A549 (cell line): Measurements from ENCODE around the gene FGFR4. TPM values are rescaled to one million over a fixed set of nuclear protein-coding genes. Genes with fewer than 3 reads are reported as not detected.

Source experiments
- ATAC-seq, 2 experiments: fragments of 200-7000 bp in 1 of 2; fragments of >200 bp in 1 of 2; cut with Nextera tagmentation in 1 of 2; cut with Tn5 transposase in 1 of 2; 3 replicates each; pipeline versions ENCODE4 v1.8.0 to v1.9.1; 2018 to 2020; ENCODE audit warnings: mild to moderate bottlenecking in 1 of 2, moderate library complexity in 1 of 2
- CTCF ChIA-PET: fragments of 300-600 bp; sonication (Branson Sonifier 250); formaldehyde crosslinking; extraction: SDS; loops from one replicate; lab custom pipeline; 2021; ENCODE audit warnings: antibody characterized with exemption, inconsistent platforms; lab: Yijun Ruan, JAX
- POLR2A ChIA-PET: fragments of 350-600 bp; formaldehyde crosslinking; extraction: SDS; loops from one replicate; lab custom pipeline; 2021; ENCODE audit warnings: antibody characterized with exemption, inconsistent platforms; lab: Yijun Ruan, JAX
- DNase-seq, 2 experiments: peaks; one replicate each; pipeline versions ENCODE4 v3.0.0 to v3.0.0-alpha.2; 2011 to 2016; ENCODE audit warnings: low read depth in 1 of 2, low spot score in 1 of 2
- FAIRE-seq: peaks from 2 replicates; lab custom pipeline; 2011; peaks lifted over from hg19 to GRCh38; lab: Jason Lieb, UNC
- H3K27ac ChIP-seq, 2 experiments: fragments of >200 bp; sonication (Bioruptor Twin); formaldehyde crosslinking; 3 replicates each; pipeline ENCODE4 v1.5.1; 2016 to 2017
- H3K4me1 ChIP-seq: fragments of >200 bp; sonication (Bioruptor Twin); formaldehyde crosslinking; 3 replicates; pipeline ENCODE4 v1.6.1; 2016
- H3K4me2 ChIP-seq: fragments of >200 bp; sonication (Bioruptor Twin); formaldehyde crosslinking; 3 replicates; pipeline ENCODE4 v1.6.1; 2016
- H3K4me3 ChIP-seq: fragments of >200 bp; sonication (Bioruptor Twin); formaldehyde crosslinking; 3 replicates; pipeline ENCODE4 v1.5.1; 2016
- H3K9me3 ChIP-seq: fragments of >200 bp; sonication (Bioruptor Twin); formaldehyde crosslinking; 3 replicates; pipeline ENCODE4 v1.6.1; 2016
- BCL3 ChIP-seq: fragments of >200 bp; sonication (Bioruptor Twin); formaldehyde crosslinking; IDR thresholded peaks from 3 replicates; pipeline ENCODE4 v1.6.1; 2016
- BHLHE40 ChIP-seq: IDR thresholded peaks from 2 replicates; pipeline ENCODE4 v1.6.1; 2012; ENCODE audit warnings: low read depth, low read length, inconsistent platforms
- CEBPB ChIP-seq, 2 experiments: fragments of >200 bp in 1 of 2; sonication (Bioruptor Twin) in 1 of 2; formaldehyde crosslinking in 1 of 2; IDR thresholded peaks; 2 replicates each; pipeline ENCODE4 v1.6.1; 2012 to 2016
- CHD2 ChIP-seq: fragments of 150-350 bp; IDR thresholded peaks from 2 replicates; pipeline ENCODE4 v1.6.1; 2014; ENCODE audit warnings: low read length; ENCODE audit not compliant: partially characterized antibody
- E2F6 ChIP-seq: IDR thresholded peaks from 2 replicates; pipeline ENCODE4 v1.6.1; 2012; ENCODE audit warnings: low read depth, borderline replicate concordance
- EHF ChIP-seq: fragments of 250-450 bp; sonication (Bioruptor Pico); IDR thresholded peaks from 2 replicates; pipeline ENCODE4 v1.5.0; 2020; ENCODE audit warnings: mild to moderate bottlenecking
- HDAC2 ChIP-seq: fragments of 200-600 bp; sonication (generic); IDR thresholded peaks from 2 replicates; pipeline ENCODE4 v1.6.1; 2016
- HEYL ChIP-seq: fragments of 250-450 bp; sonication (Bioruptor Pico); IDR thresholded peaks from 2 replicates; pipeline ENCODE4 v1.8.0; 2021; ENCODE audit warnings: mild to moderate bottlenecking, moderate library complexity
- HOXA7 ChIP-seq: fragments of 250-450 bp; sonication (Bioruptor Pico); IDR thresholded peaks from 2 replicates; pipeline ENCODE4 v1.5.0; 2020; ENCODE audit warnings: mild to moderate bottlenecking, moderate library complexity
- HOXB13 ChIP-seq: fragments of 250-450 bp; sonication (Bioruptor Pico); IDR thresholded peaks from 2 replicates; pipeline ENCODE4 v1.5.0; 2020; ENCODE audit warnings: low read depth, mild to moderate bottlenecking, moderate library complexity
- JUNB ChIP-seq: fragments of >200 bp; sonication (Bioruptor Twin); formaldehyde crosslinking; IDR thresholded peaks from 2 replicates; pipeline ENCODE4 v1.6.1; 2016
- KDM1A ChIP-seq: fragments of 200-600 bp; sonication (generic); IDR thresholded peaks from 2 replicates; pipeline ENCODE4 v1.6.1; 2016; ENCODE audit warnings: low read depth, mild to moderate bottlenecking
- KDM5A ChIP-seq: fragments of 200-600 bp; sonication (generic); IDR thresholded peaks from 2 replicates; pipeline ENCODE4 v1.6.1; 2016; ENCODE audit warnings: antibody characterized with exemption, mild to moderate bottlenecking
- MAFK ChIP-seq: fragments of 450-650 bp; IDR thresholded peaks from 2 replicates; pipeline ENCODE4 v1.6.1; 2014; ENCODE audit not compliant: partially characterized antibody
- NFE2L2 ChIP-seq: fragments of 150-350 bp; conservative IDR thresholded peaks from 2 replicates; pipeline ENCODE4 v1.6.1; 2014; ENCODE audit warnings: low read length
- POLR2AphosphoS2 ChIP-seq: conservative IDR thresholded peaks from 2 replicates; pipeline ENCODE4 v1.6.1; 2012; ENCODE audit warnings: low read length, improper control_type of control experiment, inconsistent platforms
- RARB ChIP-seq: fragments of 250-450 bp; sonication (Bioruptor Pico); IDR thresholded peaks from 2 replicates; pipeline ENCODE4 v1.8.0; 2021; ENCODE audit warnings: mild to moderate bottlenecking, moderate library complexity
- RCOR1 ChIP-seq: fragments of 150-350 bp; IDR thresholded peaks from 2 replicates; pipeline ENCODE4 v1.6.1; 2014; ENCODE audit warnings: antibody characterized with exemption, low read length, low read depth
- REST ChIP-seq: fragments of 200-600 bp; sonication (generic); IDR thresholded peaks from 2 replicates; pipeline ENCODE4 v1.6.1; 2016; ENCODE audit warnings: antibody characterized with exemption, mild to moderate bottlenecking, moderate library complexity
- RNF2 ChIP-seq: fragments of 200-600 bp; sonication (generic); IDR thresholded peaks from 2 replicates; pipeline ENCODE4 v1.6.1; 2016; ENCODE audit warnings: low read depth, mild to moderate bottlenecking, antibody characterized with exemption, moderate library complexity, borderline replicate concordance
- SMC3 ChIP-seq: fragments of >200 bp; sonication (Bioruptor Twin); formaldehyde crosslinking; IDR thresholded peaks from 3 replicates; pipeline ENCODE4 v1.6.1; 2018; ENCODE audit warnings: inconsistent platforms
- SREBF2 ChIP-seq: fragments of 450-650 bp; IDR thresholded peaks from 2 replicates; pipeline ENCODE4 v1.6.1; 2014; ENCODE audit warnings: mild to moderate bottlenecking, moderate library complexity
- TP53 ChIP-seq: fragments of 250-450 bp; sonication (Bioruptor Pico); IDR thresholded peaks from 2 replicates; pipeline ENCODE4 v1.5.0; 2021; ENCODE audit warnings: mild to moderate bottlenecking, moderate library complexity
- USF2 ChIP-seq: fragments of 450-650 bp; IDR thresholded peaks from 2 replicates; pipeline ENCODE4 v1.6.1; 2014; ENCODE audit warnings: antibody characterized with exemption
- ZC3H11A ChIP-seq: fragments of 450-650 bp; IDR thresholded peaks from 2 replicates; pipeline ENCODE4 v1.6.1; 2014; ENCODE audit warnings: antibody characterized with exemption, mild to moderate bottlenecking
- ZFP36 ChIP-seq: fragments of 450-650 bp; IDR thresholded peaks from 2 replicates; pipeline ENCODE4 v1.6.1; 2014; ENCODE audit warnings: borderline replicate concordance; ENCODE audit not compliant: partially characterized antibody
- ZNF302 ChIP-seq: fragments of 250-450 bp; sonication (Bioruptor Pico); IDR thresholded peaks from 2 replicates; pipeline ENCODE4 v1.9.0; 2021; ENCODE audit warnings: inconsistent platforms, mild to moderate bottlenecking, moderate library complexity
- ZSCAN20 ChIP-seq: fragments of 250-450 bp; sonication (Bioruptor Pico); IDR thresholded peaks from 2 replicates; pipeline ENCODE4 v1.8.0; 2022; ENCODE audit warnings: mild to moderate bottlenecking, moderate library complexity
- whole genome bisulfite sequencing: methylation state at CpG from one replicate; pipeline ENCODE4 v1.1.6; 2017; ENCODE audit errors: missing lambda C conversion rate; 5-methylcytosine and 5-hydroxymethylcytosine counted together
- polyA plus RNA-seq, 4 experiments: library from polyadenylated mRNA; depleted of rRNA in 3 of 4; stranded (reverse); fragments of >200 nt; fragmentation: RNase III in 1 of 4; extraction: RNeasy Plus Mini Kit Qiagen cat#74134 plus additional on column Dnase treatment in 1 of 4; gene quantifications; 2 replicates in 3 of 4; 3 replicates in 1 of 4; pipeline ENCODE4 v1.2.3, GENCODE V29; 2011 to 2017

The FGFR4 gene
- polyA plus RNA-seq, 2 of the 4 experiments (the other 2 are of a cell fraction), result 31.8 to 45.2 TPM

GRCh38 chr5:177098470-177099141 is 11.9 kb downstream of the FGFR4 start:
- CTCF ChIA-PET, result interaction anchor here (0.7 to 8.1 kb wide), 9 partner anchors 8 to 438 kb away, joined by 3 to 103 read pairs (median 4); partner anchors contain the start of gene FGFR4
- H3K4me2 ChIP-seq, result no peak overlapping the region
- H3K4me1 ChIP-seq, result peaks cover 20% of the 10 kb centered on the region
- POLR2A ChIA-PET, result no interaction called here
- H3K4me3 ChIP-seq, result no peak overlapping the region
- 81% methylated on average over 10 of the region's 18 CpGs for WGBS
- no peak for FAIRE-seq
- DNase-seq, result no peak
- no peak overlapping the region for H3K27ac ChIP-seq
- no peaks in the 10 kb centered on the region for H3K9me3 ChIP-seq
- TF ChIP-seq TP53 (CRISPR knock-in tag), result no peak
- TF ChIP-seq RCOR1, result no peak
- TF ChIP-seq CEBPB (IDR thresholded peaks at IDR 0.05), result no peak
- no peak for TF ChIP-seq MAFK
- no peak for TF ChIP-seq SREBF2
- TF ChIP-seq E2F6, result no peak
- no peak for TF ChIP-seq HOXA7 (CRISPR knock-in tag)
- TF ChIP-seq NFE2L2, result no peak
- TF ChIP-seq BHLHE40, result no peak
- TF ChIP-seq POLR2AphosphoS2, result no peak
- TF ChIP-seq USF2, result no peak
- TF ChIP-seq HEYL (CRISPR knock-in tag), result no peak
- no peak for TF ChIP-seq ZFP36
- TF ChIP-seq CHD2, result no peak
- no peak for TF ChIP-seq SMC3
- no peak for TF ChIP-seq HDAC2
- no peak for TF ChIP-seq BCL3
- no peak for TF ChIP-seq EHF (CRISPR knock-in tag)
- TF ChIP-seq RARB, result no peak
- peak in 1 of 2 experiments; percentile 8; a peak in 3 of 6 replicates for ATAC-seq

GRCh38 chr5:177099422-177100093 is 12.8 kb downstream of the FGFR4 start:
- Histone ChIP-seq H3K4me3 (no peak overlapping the region), H3K27ac (no peak overlapping the region), H3K9me3 (no peaks in the 10 kb centered on the region), H3K4me1 (peaks cover 11% of the 10 kb centered on the region), H3K4me2 (no peak overlapping the region)
- FAIRE-seq (no peak), DNase-seq (no peak), ATAC-seq (peak; percentile 11 to 16; a peak in 4 of 6 replicates)
- CTCF ChIA-PET, result interaction anchor here (0.7 to 8.1 kb wide), 4 partner anchors 12 to 113 kb away, joined by 3 to 103 read pairs (median 13); partner anchors contain the start of gene FGFR4
- POLR2A ChIA-PET, result no interaction called here
- TF ChIP-seq KDM5A (no peak), HDAC2 (no peak), KDM1A (no peak), RCOR1 (no peak), JUNB (no peak), USF2 (no peak), REST (no peak), HOXB13 (CRISPR knock-in tag) (no peak), BCL3 (no peak), ZNF302 (CRISPR knock-in tag) (no peak), BHLHE40 (no peak), RNF2 (no peak), SREBF2 (no peak), ZC3H11A (no peak), ZSCAN20 (CRISPR knock-in tag) (no peak)
- WGBS, result 74% methylated on average over 13 of the region's 13 CpGs
